OCI-LY1 (cell line): Measurements from ENCODE around the gene SLC49A3.

ENCODE experiments used
- H2AFZ ChIP-seq: fragments of 200-600 bp; sonication (generic), shearing (Covaris generic); 2 replicates; pipeline ENCODE4 v1.6.0; 2014; ENCODE audit warnings: antibody characterized with exemption, mild to moderate bottlenecking, low read length
- H3F3A ChIP-seq: fragments of 200-600 bp; sonication (generic), shearing (Covaris generic); 2 replicates; pipeline ENCODE4 v1.6.0; 2014; ENCODE audit warnings: mild to moderate bottlenecking, antibody characterized with exemption, low read length, moderate library complexity; ENCODE audit not compliant: insufficient read depth
- H3K27ac ChIP-seq: fragments of 200-600 bp; sonication (generic); 2 replicates; pipeline ENCODE4 v1.5.1; 2014; ENCODE audit warnings: low read length, mixed run types, mild to moderate bottlenecking, low read depth; ENCODE audit not compliant: poor library complexity, severe bottlenecking
- H3K27me3 ChIP-seq: fragments of 200-600 bp; sonication (generic); 2 replicates; pipeline ENCODE4 v1.6.0; 2014; ENCODE audit warnings: antibody characterized with exemption, mild to moderate bottlenecking, low read length, moderate library complexity; ENCODE audit not compliant: insufficient read depth
- H3K36me3 ChIP-seq: fragments of 200-600 bp; sonication (generic); 2 replicates; pipeline ENCODE4 v1.6.1; 2014; ENCODE audit warnings: mild to moderate bottlenecking, antibody characterized with exemption, low read length, moderate library complexity, mixed read lengths; ENCODE audit not compliant: insufficient read depth
- H3K4me1 ChIP-seq: fragments of 200-600 bp; sonication (generic); 2 replicates; pipeline ENCODE4 v1.5.1; 2014; ENCODE audit warnings: mild to moderate bottlenecking, low read length, moderate library complexity; ENCODE audit not compliant: insufficient read depth, severe bottlenecking
- H3K4me2 ChIP-seq: fragments of 200-600 bp; sonication (generic), shearing (Covaris generic); 2 replicates; pipeline ENCODE4 v1.6.1; 2014; ENCODE audit warnings: low read length
- H3K4me3 ChIP-seq: fragments of 200-600 bp; sonication (generic); 2 replicates; pipeline ENCODE4 v1.5.1; 2014; ENCODE audit warnings: low read length, low read depth, mild to moderate bottlenecking, mixed read lengths; ENCODE audit not compliant: poor library complexity, severe bottlenecking
- H3K79me2 ChIP-seq: fragments of 200-600 bp; shearing (Covaris generic); 2 replicates; pipeline ENCODE4 v1.6.1; 2016; ENCODE audit warnings: mixed run types, low read length, mixed read lengths; ENCODE audit not compliant: insufficient read depth
- H3K9ac ChIP-seq: fragments of 200-600 bp; sonication (generic), shearing (Covaris generic); 2 replicates; pipeline ENCODE4 v1.6.1; 2014; ENCODE audit warnings: mild to moderate bottlenecking, low read length, mixed read lengths
- H3K9me2 ChIP-seq: fragments of 200-600 bp; sonication (generic), shearing (Covaris generic); 2 replicates; pipeline ENCODE4 v1.6.1; 2014; ENCODE audit warnings: low read depth, mild to moderate bottlenecking, low read length, mixed read lengths
- H3K9me3 ChIP-seq: fragments of 200-600 bp; shearing (Covaris generic); 2 replicates; pipeline ENCODE4 v1.6.1; 2014; ENCODE audit warnings: low read length, mixed read lengths
- H4K20me1 ChIP-seq: fragments of 200-600 bp; sonication (generic), shearing (Covaris generic); 2 replicates; pipeline ENCODE4 v1.6.0; 2016; ENCODE audit warnings: mild to moderate bottlenecking, low read length; ENCODE audit not compliant: insufficient read depth
- CTCF ChIP-seq: fragments of 200-600 bp; sonication (generic), shearing (Covaris generic); IDR thresholded peaks from 2 replicates; pipeline ENCODE4 v1.5.1; 2017; ENCODE audit warnings: mild to moderate bottlenecking, antibody characterized with exemption, low read length, moderate library complexity, mixed read lengths
- EZH2 ChIP-seq: fragments of 200-600 bp; sonication (generic), shearing (Covaris generic); IDR thresholded peaks from 2 replicates; pipeline ENCODE4 v1.8.0; 2017; ENCODE audit warnings: borderline replicate concordance, mixed run types, mild to moderate bottlenecking, antibody characterized with exemption, low read length, moderate library complexity, mixed read lengths

SLC49A3 gene

GRCh38 chr4:705278-706082 is 16.5 kb upstream of the SLC49A3 start, which contains the start of gene PCGF3:
TSS of gene PCGF3 (plus strand) at chr4:705832. CDS start at chr4:733681, 27,849 bp downstream.
- Histone ChIP-seq H3K36me3 (peaks cover 5% of the 10 kb centered on the region; the same call in 1 of the 2 replicates), H3K9me3 (no peaks in the 10 kb centered on the region), H4K20me1 (no peaks in the 10 kb centered on the region), H3F3A (no peaks in the 10 kb centered on the region), H3K4me2 (peak within 1 kb of the TSS; percentile 78), H3K27ac (no peak within 1 kb of the TSS), H3K4me1 (peaks cover 9% of the 10 kb centered on the region), H2AFZ (no peak within 1 kb of the TSS), H3K9ac (peak within 1 kb of the TSS; percentile 89), H3K4me3 (peak within 1 kb of the TSS; percentile 97), H3K27me3 (no peaks in the 10 kb centered on the region), H3K79me2 (0 out of 2 replicates have a peak, but pooled peaks cover 3% of the 10 kb centered on the region), H3K9me2 (no peaks in the 10 kb centered on the region)
- no peak for TF ChIP-seq EZH2
- TF ChIP-seq CTCF: no peak

GRCh38 chr4:704971-705277 is 16.0 kb upstream of the SLC49A3 start:
- Histone ChIP-seq H3K9ac (peak overlapping the region; percentile 56; the same call in 1 of the 2 replicates), H3K4me2 (peak overlapping the region; percentile 78), H3K27me3 (no peaks in the 10 kb centered on the region), H3F3A (no peaks in the 10 kb centered on the region), H3K4me3 (peak overlapping the region; percentile 97), H4K20me1 (no peaks in the 10 kb centered on the region), H3K9me2 (no peaks in the 10 kb centered on the region), H2AFZ (no peak overlapping the region), H3K9me3 (no peaks in the 10 kb centered on the region), H3K4me1 (peaks cover 13% of the 10 kb centered on the region), H3K36me3 (peaks cover under 1% of the 10 kb centered on the region; the same call in 1 of the 2 replicates), H3K27ac (no peak overlapping the region), H3K79me2 (0 out of 2 replicates have a peak, but pooled peaks cover 3% of the 10 kb centered on the region)
- no peak for TF ChIP-seq CTCF
- TF ChIP-seq EZH2: no peak

GRCh38 chr4:704198-704891 is 15.4 kb upstream of the SLC49A3 start:
- no peaks in the 10 kb centered on the region for H3K9me3 ChIP-seq
- no peaks in the 10 kb centered on the region for H3K27me3 ChIP-seq
- no peaks in the 10 kb centered on the region for H3F3A ChIP-seq
- H2AFZ ChIP-seq: no peak overlapping the region
- no peak for TF ChIP-seq EZH2
- TF ChIP-seq CTCF: no peak
- H3K4me1 ChIP-seq: peaks cover 19% of the 10 kb centered on the region
- no peaks in the 10 kb centered on the region for H3K36me3 ChIP-seq
- H3K79me2 ChIP-seq: 0 out of 2 replicates have a peak, but pooled peaks cover 3% of the 10 kb centered on the region
- H3K4me3 ChIP-seq: no peak overlapping the region
- H3K27ac ChIP-seq: no peak overlapping the region
- H3K9ac ChIP-seq: no peak overlapping the region
- H3K4me2 ChIP-seq: no peak overlapping the region
- H4K20me1 ChIP-seq: no peaks in the 10 kb centered on the region
- H3K9me2 ChIP-seq: no peaks in the 10 kb centered on the region
